A549 (cell line): ENCODE measurements around the gene CFAP126.

Experiments used
- EHMT2 ChIP-seq: fragments of 200-600 bp; sonication (generic); IDR thresholded peaks from 2 replicates; pipeline ENCODE4 v1.6.1; 2016; ENCODE audit warnings: antibody characterized with exemption, low read depth, mild to moderate bottlenecking, moderate library complexity
- RAD21 ChIP-seq, 2 experiments: fragments of >200 bp in 1 of 2; sonication (Bioruptor Twin) in 1 of 2; formaldehyde crosslinking in 1 of 2; IDR thresholded peaks in 1 of 2; conservative IDR thresholded peaks in 1 of 2; 2 replicates in 1 of 2; 3 replicates in 1 of 2; pipeline ENCODE4 v1.6.1; 2012 to 2018; ENCODE audit warnings: inconsistent platforms in 1 of 2
- TF ChIP-seq, protein P1 (sequence below): fragments of >200 bp; sonication (Bioruptor Twin); formaldehyde crosslinking; IDR thresholded peaks from 3 replicates; pipeline ENCODE4 v1.5.1; 2016

DNA sequence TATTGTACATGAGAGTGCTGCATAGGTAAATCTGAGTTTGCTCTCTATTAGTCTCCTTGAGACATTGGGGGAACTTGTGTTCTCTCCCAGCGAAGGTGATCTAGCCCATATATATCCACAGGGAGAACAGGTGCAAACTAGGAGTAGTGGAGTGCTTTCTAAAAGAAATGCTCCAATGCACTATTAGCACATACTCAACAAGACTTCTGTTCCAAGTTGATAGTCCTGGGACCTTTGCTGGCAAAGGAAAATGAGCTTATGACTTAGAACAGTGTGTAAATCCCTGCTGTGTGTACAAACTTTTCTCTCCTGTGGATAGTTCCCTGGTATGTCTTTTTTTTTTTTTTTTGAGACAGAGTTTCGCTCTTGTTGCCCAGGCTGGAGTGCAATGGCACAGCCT lies 25.5 kb downstream of the CFAP126 start:
- TF ChIP-seq RAD21 (conservative IDR thresholded peaks at IDR 0.05 in 1 of 2, IDR thresholded peaks at IDR 0.05 in 1 of 2), result no peak
- TF ChIP-seq, protein P1, sequence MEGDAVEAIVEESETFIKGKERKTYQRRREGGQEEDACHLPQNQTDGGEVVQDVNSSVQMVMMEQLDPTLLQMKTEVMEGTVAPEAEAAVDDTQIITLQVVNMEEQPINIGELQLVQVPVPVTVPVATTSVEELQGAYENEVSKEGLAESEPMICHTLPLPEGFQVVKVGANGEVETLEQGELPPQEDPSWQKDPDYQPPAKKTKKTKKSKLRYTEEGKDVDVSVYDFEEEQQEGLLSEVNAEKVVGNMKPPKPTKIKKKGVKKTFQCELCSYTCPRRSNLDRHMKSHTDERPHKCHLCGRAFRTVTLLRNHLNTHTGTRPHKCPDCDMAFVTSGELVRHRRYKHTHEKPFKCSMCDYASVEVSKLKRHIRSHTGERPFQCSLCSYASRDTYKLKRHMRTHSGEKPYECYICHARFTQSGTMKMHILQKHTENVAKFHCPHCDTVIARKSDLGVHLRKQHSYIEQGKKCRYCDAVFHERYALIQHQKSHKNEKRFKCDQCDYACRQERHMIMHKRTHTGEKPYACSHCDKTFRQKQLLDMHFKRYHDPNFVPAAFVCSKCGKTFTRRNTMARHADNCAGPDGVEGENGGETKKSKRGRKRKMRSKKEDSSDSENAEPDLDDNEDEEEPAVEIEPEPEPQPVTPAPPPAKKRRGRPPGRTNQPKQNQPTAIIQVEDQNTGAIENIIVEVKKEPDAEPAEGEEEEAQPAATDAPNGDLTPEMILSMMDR, result no peak
- TF ChIP-seq EHMT2, result no peak
